Hematopoietic multipotent progenitor cell treated with erythropoietin and hydrocortisone succinate and interleukin-3 and kit ligand, for 6 days (in vitro differentiated cells): ENCODE measurements around the gene ADRB2.

ENCODE experiments used
- DNase-seq: peaks from one replicate; pipeline ENCODE4 v3.0.0-alpha.2; 2015

Gene ADRB2

GRCh38 chr5:148831590-148832565, 5.5 kb downstream of the ADRB2 start:
- DNase-seq, result no peak

GRCh38 chr5:148833122-148833521, 6.7 kb downstream of the ADRB2 start:
- DNase-seq, result no peak

GRCh38 chr5:148833925-148834324, 7.5 kb downstream of the ADRB2 start:
- no peak for DNase-seq

GRCh38 chr5:148834689-148835088, 8.3 kb downstream of the ADRB2 start:
- DNase-seq, result no peak

- DNase-seq, result no peak
Measured at GRCh38 chr5:148836272-148837250, 10.2 kb downstream of the ADRB2 start.

GRCh38 chr5:148837383-148837782, 11.0 kb downstream of the ADRB2 start:
- no peak for DNase-seq

GRCh38 chr5:148838357-148838756, 11.9 kb downstream of the ADRB2 start:
- DNase-seq, result no peak

- DNase-seq, result no peak
Measured at GRCh38 chr5:148839960-148840359, 13.5 kb downstream of the ADRB2 start.

GRCh38 chr5:148840531-148840930, 14.1 kb downstream of the ADRB2 start:
- DNase-seq, result no peak

- no peak for DNase-seq
Measured at GRCh38 chr5:148841519-148841918, 15.1 kb downstream of the ADRB2 start.

- DNase-seq, result no peak
Measured at GRCh38 chr5:148842161-148842560, 15.8 kb downstream of the ADRB2 start.

- DNase-seq, result no peak
Measured at GRCh38 chr5:148843510-148844318, 17.3 kb downstream of the ADRB2 start.

- DNase-seq, result no peak
Measured at GRCh38 chr5:148844433-148845280, 18.2 kb downstream of the ADRB2 start.

GRCh38 chr5:148846930-148847329, 20.5 kb downstream of the ADRB2 start:
- DNase-seq, result no peak

- no peak for DNase-seq
Measured at GRCh38 chr5:148847456-148847855, 21.0 kb downstream of the ADRB2 start.

GRCh38 chr5:148848393-148849031, 22.1 kb downstream of the ADRB2 start:
- DNase-seq, result no peak

GRCh38 chr5:148849461-148849860, 23.1 kb downstream of the ADRB2 start:
- DNase-seq, result peak; percentile 46

- no peak for DNase-seq
Measured at GRCh38 chr5:148850836-148851235, 24.4 kb downstream of the ADRB2 start.

GRCh38 chr5:148853868-148854267, 27.5 kb downstream of the ADRB2 start:
- DNase-seq, result no peak

- DNase-seq, result no peak
Measured at GRCh38 chr5:148855249-148856008, 29.0 kb downstream of the ADRB2 start.
